GM21529 (cell line): ENCODE measurements around the gene SEMG2.

Source experiments
- ATAC-seq: cut with Tn5 transposase; IDR thresholded peaks from one replicate; pipeline ENCODE4 v1.9.1; 2021; ENCODE audit not compliant: unreplicated experiment

The SEMG2 gene

GRCh38 chr20:45221076-45221475 lies at the start of gene SEMG2:
TSS of gene SEMG2 (plus strand) at chr20:45221373. CDS start at chr20:45221390, 17 bp downstream.
- no peak for ATAC-seq

GRCh38 chr20:45173522-45173921 lies 47.7 kb upstream of the SEMG2 start:
- no peak for ATAC-seq

GRCh38 chr20:45174434-45175364 lies 46.5 kb upstream of the SEMG2 start, which contains the start of gene PI3:
TSS of gene PI3 (plus strand) at chr20:45174902. CDS start at chr20:45174923, 21 bp downstream.
- ATAC-seq, result no peak

GRCh38 chr20:45176526-45177267 lies 44.5 kb upstream of the SEMG2 start:
- ATAC-seq, result no peak

GRCh38 chr20:45179166-45179565 lies 42.0 kb upstream of the SEMG2 start:
- ATAC-seq, result no peak

GRCh38 chr20:45181639-45182038 lies 39.5 kb upstream of the SEMG2 start:
- no peak for ATAC-seq

- ATAC-seq, result no peak
These were observed 38.1 kb upstream of the SEMG2 start for GRCh38 chr20:45183084-45183483.

GRCh38 chr20:45187693-45188092 lies 33.5 kb upstream of the SEMG2 start:
- ATAC-seq, result no peak

- no peak for ATAC-seq
These were observed 32.0 kb upstream of the SEMG2 start for GRCh38 chr20:45189067-45189609.

GRCh38 chr20:45189861-45190260 lies 31.3 kb upstream of the SEMG2 start:
- ATAC-seq, result no peak

GRCh38 chr20:45191926-45192325 lies 29.2 kb upstream of the SEMG2 start:
- ATAC-seq, result no peak

GRCh38 chr20:45193331-45193730 lies 27.8 kb upstream of the SEMG2 start:
- ATAC-seq, result no peak

- no peak for ATAC-seq
These were observed 14.4 kb upstream of the SEMG2 start, which contains the start of gene SEMG1 for GRCh38 chr20:45206725-45207124. TSS of gene SEMG1 (plus strand) at chr20:45207033. CDS start at chr20:45207054, 21 bp downstream.

GRCh38 chr20:45209924-45210323 lies 11.2 kb upstream of the SEMG2 start:
- no peak for ATAC-seq

GRCh38 chr20:45211569-45212474 lies 9.4 kb upstream of the SEMG2 start:
- ATAC-seq, result no peak

GRCh38 chr20:45212836-45213235 lies 8.3 kb upstream of the SEMG2 start:
- no peak for ATAC-seq

GRCh38 chr20:45218124-45218523 lies 3.0 kb upstream of the SEMG2 start:
- ATAC-seq, result no peak

- ATAC-seq, result no peak
These were observed 2.5 kb upstream of the SEMG2 start for GRCh38 chr20:45218636-45219035.

- ATAC-seq, result no peak
These were observed 2.0 kb downstream of the SEMG2 start for GRCh38 chr20:45223136-45223535.

GRCh38 chr20:45226287-45226686 lies 5.1 kb downstream of the SEMG2 start:
- no peak for ATAC-seq
